Measurements from ENCODE around the gene KRT7.

KRT7 gene

DNA sequence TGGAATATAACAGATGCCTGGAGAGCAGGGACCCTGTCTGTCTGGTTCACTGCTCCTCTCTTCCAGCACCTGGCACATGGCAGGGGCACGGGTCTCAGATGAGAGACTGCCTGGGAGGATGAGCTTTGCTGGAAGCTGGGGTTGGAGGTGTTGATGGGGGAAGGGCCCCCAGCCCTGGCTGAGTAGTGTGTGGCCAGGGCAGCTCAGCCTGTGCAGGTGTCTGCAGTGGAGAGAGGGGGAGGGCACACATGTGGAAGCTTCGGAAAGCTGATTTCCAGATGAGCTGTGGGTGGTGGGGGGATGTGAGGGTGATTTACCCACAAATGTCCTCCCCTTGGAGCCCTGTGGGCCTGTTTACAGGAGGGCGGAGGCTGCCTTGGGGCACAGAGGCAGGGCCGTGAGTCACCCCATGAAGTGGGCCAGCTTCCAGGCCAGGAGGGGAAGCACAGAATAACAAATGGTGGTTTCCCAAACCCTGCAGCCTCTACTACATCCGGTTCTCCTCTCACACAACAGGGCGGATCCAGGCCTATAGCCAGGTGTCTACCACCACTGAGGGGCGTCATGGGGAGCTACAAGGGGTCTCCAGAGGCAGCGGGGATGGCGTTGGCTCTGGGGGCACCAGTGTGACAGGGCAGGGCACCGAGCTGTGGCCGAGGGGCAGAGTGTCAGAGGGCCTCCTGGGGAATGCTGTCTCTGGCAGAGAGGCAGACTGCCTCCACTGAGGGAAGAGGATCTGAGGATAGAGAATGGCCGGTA, 11.0 kb downstream of the KRT7 start:
- H3K9me3 ChIP-seq (ENCODE audit: insufficient read depth, low read depth, low read length) = no peaks in the 10 kb centered on the region
- no peak overlapping the region for H3K4me2 ChIP-seq (ENCODE audit: low read depth, low read length, poor library complexity, severe bottlenecking)
- TF ChIP-seq EZH2phosphoT487 (IDR thresholded peaks at IDR 0.05; ENCODE audit: borderline replicate concordance) (no peak), CTCF (conservative IDR thresholded peaks at IDR 0.05; ENCODE audit: low read length) (no peak)
- H3K4me1 ChIP-seq (ENCODE audit: insufficient read depth, low read length, poor library complexity, severe bottlenecking) = no peaks in the 10 kb centered on the region
- H4K20me1 ChIP-seq (ENCODE audit: insufficient read depth, low read length, poor library complexity, severe bottlenecking) = no peaks in the 10 kb centered on the region
- H3K9ac ChIP-seq (ENCODE audit: low read depth, low read length, poor library complexity, severe bottlenecking) = no peak overlapping the region
- no peaks in the 10 kb centered on the region for H3K79me2 ChIP-seq (ENCODE audit: insufficient read depth, low read length)
- H2AFZ ChIP-seq (ENCODE audit: low read length) = no peak overlapping the region
- no peaks in the 10 kb centered on the region for H3K9me2 ChIP-seq (replicated peaks; ENCODE audit: low read depth, low read length)
- H3K27me3 ChIP-seq (ENCODE audit: insufficient read depth, low read length, poor library complexity, severe bottlenecking) = no peaks in the 10 kb centered on the region
- no peak overlapping the region for H3K4me3 ChIP-seq (ENCODE audit: low read length, poor library complexity, severe bottlenecking)
- no peaks in the 10 kb centered on the region for H3F3A ChIP-seq (ENCODE audit: low read depth)
- no peaks in the 10 kb centered on the region for H3K36me3 ChIP-seq (ENCODE audit: insufficient read depth, low read length)

DNA sequence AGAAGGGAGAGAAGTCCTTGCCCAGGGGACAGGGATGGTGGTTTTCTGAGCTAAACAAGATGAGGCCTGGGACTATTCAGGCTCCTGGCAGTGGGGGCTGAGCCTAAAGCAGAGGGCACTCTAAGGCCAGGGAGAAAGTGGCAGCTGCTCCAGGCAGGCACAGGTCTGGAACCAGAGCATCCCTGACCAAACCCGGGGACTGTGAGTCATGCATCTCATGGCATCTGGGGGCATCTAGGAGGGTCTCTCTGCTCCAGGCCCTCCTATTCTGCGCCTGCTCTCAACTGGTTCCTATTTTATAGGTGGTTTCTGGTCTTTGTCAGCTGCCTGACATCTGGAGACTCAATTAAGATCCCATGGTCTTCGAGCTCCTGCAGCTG, 11.6 kb downstream of the KRT7 start:
- no peaks in the 10 kb centered on the region for H4K20me1 ChIP-seq (ENCODE audit: insufficient read depth, low read length, poor library complexity, severe bottlenecking)
- H3K9me2 ChIP-seq (replicated peaks; ENCODE audit: low read depth, low read length) = no peaks in the 10 kb centered on the region
- H3K9me3 ChIP-seq (ENCODE audit: insufficient read depth, low read depth, low read length) = no peaks in the 10 kb centered on the region
- H3K36me3 ChIP-seq (ENCODE audit: insufficient read depth, low read length) = no peaks in the 10 kb centered on the region
- no peak overlapping the region for H3K4me2 ChIP-seq (ENCODE audit: low read depth, low read length, poor library complexity, severe bottlenecking)
- no peak overlapping the region for H2AFZ ChIP-seq (ENCODE audit: low read length)
- H3K27me3 ChIP-seq (ENCODE audit: insufficient read depth, low read length, poor library complexity, severe bottlenecking) = no peaks in the 10 kb centered on the region
- no peaks in the 10 kb centered on the region for H3K4me1 ChIP-seq (ENCODE audit: insufficient read depth, low read length, poor library complexity, severe bottlenecking)
- H3F3A ChIP-seq (ENCODE audit: low read depth) = no peaks in the 10 kb centered on the region
- no peak overlapping the region for H3K4me3 ChIP-seq (ENCODE audit: low read length, poor library complexity, severe bottlenecking)
- no peak overlapping the region for H3K9ac ChIP-seq (ENCODE audit: low read depth, low read length, poor library complexity, severe bottlenecking)
- H3K79me2 ChIP-seq (ENCODE audit: insufficient read depth, low read length) = no peaks in the 10 kb centered on the region
- TF ChIP-seq EZH2phosphoT487 (IDR thresholded peaks at IDR 0.05; ENCODE audit: borderline replicate concordance) = no peak

GRCh38 chr12:52245259-52245961, 12.4 kb downstream of the KRT7 start:
- H3K4me1 ChIP-seq (ENCODE audit: insufficient read depth, low read length, poor library complexity, severe bottlenecking) = no peaks in the 10 kb centered on the region
- no peaks in the 10 kb centered on the region for H3F3A ChIP-seq (ENCODE audit: low read depth)
- H2AFZ ChIP-seq (ENCODE audit: low read length) = no peak overlapping the region
- no peak overlapping the region for H3K4me3 ChIP-seq (ENCODE audit: low read length, poor library complexity, severe bottlenecking)
- no peaks in the 10 kb centered on the region for H3K79me2 ChIP-seq (ENCODE audit: insufficient read depth, low read length)
- H3K9ac ChIP-seq (ENCODE audit: low read depth, low read length, poor library complexity, severe bottlenecking) = no peak overlapping the region
- no peaks in the 10 kb centered on the region for H3K27me3 ChIP-seq (ENCODE audit: insufficient read depth, low read length, poor library complexity, severe bottlenecking)
- no peak for TF ChIP-seq CTCF (conservative IDR thresholded peaks at IDR 0.05; ENCODE audit: low read length)
- no peak for TF ChIP-seq EZH2phosphoT487 (IDR thresholded peaks at IDR 0.05; ENCODE audit: borderline replicate concordance)
- H3K9me2 ChIP-seq (replicated peaks; ENCODE audit: low read depth, low read length) = no peaks in the 10 kb centered on the region
- H3K4me2 ChIP-seq (ENCODE audit: low read depth, low read length, poor library complexity, severe bottlenecking) = no peak overlapping the region
- no peaks in the 10 kb centered on the region for H4K20me1 ChIP-seq (ENCODE audit: insufficient read depth, low read length, poor library complexity, severe bottlenecking)
- no peaks in the 10 kb centered on the region for H3K36me3 ChIP-seq (ENCODE audit: insufficient read depth, low read length)
- H3K9me3 ChIP-seq (ENCODE audit: insufficient read depth, low read depth, low read length) = no peaks in the 10 kb centered on the region

Measured in Loucy (cell line).